GM21381 (cell line): Measurements from ENCODE around the gene CENPW.
A peak's percentile ranks its signal among the peaks of the same experiment; 100 is the strongest.

Experiments used
- ATAC-seq: cut with Tn5 transposase; IDR thresholded peaks from one replicate; pipeline ENCODE4 v1.9.1; 2021; ENCODE audit warnings: mild to moderate bottlenecking, moderate library complexity; ENCODE audit not compliant: unreplicated experiment

The CENPW gene

DNA sequence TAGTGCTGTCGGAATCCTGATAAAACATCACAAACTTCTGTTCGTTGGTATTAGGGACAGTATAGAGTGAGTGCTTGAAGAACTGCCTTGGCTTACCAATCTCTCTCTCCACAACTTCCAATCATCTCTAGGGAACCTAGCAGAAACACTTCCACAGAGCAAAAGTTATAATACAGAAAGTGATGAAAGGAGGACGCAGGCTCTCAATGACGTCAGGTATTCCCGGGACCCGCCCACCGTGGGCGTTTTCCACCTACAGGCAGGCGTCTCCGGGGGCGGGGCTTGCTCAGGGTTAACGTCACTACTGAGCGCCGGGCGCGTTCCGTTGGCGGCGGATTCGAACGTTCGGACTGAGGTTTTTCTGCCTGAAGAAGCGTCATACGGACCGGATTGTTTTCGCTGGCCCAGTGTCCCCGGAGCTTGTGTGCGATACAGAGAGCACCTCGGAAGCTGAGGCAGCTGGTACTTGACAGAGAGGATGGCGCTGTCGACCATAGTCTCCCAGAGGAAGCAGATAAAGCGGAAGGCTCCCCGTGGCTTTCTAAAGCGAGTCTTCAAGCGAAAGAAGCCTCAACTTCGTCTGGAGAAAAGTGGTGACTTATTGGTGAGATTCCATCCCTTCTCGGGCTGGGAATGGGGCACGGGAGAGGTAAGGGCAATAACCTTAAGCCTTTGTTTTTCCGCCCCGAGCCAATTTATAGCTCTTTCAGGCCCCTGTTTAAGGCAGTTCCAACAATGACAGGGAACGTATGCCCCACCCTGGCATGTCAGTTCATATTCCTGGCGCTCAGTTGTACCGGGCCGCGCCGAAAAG lies at the start of gene CENPW:
CENPW (plus strand) TSS at position 320 of the 814 bp plus-strand sequence; CDS start at position 479, 159 bp downstream.
- ATAC-seq = peak; percentile 94

DNA sequence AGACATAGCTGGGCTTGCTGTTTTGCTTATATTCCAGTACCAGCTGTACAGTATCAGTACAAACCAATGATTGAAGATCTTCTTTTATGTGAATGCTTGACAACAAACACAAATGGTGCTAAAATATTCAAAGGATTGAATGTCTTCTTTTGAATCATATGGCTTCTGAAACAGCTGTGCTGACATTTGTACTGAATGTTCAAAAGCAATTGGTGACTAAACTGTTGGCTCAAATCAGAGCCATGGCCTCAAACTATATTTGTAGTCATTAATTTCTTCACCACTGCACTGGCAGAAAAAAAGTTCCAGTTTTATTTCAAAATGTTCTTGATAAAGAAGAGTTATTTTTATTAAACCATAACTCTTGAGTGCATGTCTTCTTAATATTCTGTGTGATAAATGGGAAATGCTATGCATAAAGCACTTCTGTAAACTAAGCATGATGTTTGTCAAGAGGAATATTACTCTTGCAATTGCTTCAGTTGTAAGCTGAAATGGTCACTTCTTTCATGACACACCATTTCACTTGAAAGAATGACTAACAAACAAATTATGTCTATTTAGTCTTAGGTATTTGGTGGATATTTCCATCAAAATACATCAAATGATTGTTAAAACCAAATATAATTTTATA lies 45.9 kb upstream of the CENPW start:
- no peak for ATAC-seq

DNA sequence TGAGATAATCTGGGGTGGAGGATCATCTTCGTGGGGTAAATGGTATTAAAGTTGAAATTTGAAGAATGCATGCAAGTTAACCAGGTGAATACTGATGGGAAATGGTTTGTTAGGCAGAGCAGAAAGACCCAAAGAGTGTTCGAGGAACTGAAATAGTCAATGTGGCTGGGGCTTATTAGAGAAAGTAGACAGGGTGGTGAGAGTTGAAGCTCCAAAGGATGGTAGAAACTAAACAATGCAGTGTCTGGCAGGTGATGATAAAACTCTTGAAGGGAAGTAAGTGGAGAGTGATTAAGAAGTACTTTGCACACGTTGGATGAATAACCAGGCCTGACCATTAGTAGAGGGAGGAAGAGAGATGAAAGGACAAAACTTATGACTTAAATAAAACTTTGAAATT lies 39.8 kb upstream of the CENPW start:
- no peak for ATAC-seq

DNA sequence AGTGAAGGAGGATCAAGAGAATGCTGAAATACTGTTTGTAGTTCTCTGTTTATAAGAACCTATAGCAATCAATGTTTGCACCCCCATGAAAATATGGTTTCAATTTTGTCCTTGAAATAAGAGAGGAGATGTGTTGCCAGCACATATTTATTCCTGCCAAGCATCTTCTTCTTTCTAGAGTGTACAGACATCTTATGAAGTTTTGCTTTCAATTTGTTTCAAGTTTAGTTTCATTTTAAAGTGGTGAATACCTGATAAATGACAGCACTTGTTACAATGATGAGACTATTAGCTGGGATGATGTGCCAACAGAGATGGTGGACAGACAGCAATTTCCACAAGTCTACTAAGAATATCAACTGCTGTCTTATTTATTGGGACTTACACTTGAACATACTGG lies 39.2 kb upstream of the CENPW start:
- ATAC-seq = peak; percentile 80

DNA sequence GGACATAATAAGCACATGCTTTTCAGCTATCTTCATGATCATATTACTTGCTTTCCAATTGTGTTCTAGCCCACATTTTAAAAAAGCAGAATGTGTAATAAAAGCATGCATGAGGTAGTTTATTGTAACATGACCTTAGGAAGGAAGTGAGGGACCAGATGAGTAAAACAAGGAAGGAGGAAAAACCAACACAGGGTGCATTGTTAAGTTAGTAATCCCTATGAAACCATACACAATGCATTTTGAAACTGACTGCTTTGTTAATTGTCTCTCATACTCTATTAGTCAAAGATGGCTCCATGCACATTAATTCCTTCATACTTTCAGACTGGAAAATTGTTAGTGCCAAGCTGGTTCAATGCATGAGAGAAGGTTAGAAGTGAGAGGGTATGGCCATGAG lies 37.7 kb upstream of the CENPW start:
- no peak for ATAC-seq

DNA sequence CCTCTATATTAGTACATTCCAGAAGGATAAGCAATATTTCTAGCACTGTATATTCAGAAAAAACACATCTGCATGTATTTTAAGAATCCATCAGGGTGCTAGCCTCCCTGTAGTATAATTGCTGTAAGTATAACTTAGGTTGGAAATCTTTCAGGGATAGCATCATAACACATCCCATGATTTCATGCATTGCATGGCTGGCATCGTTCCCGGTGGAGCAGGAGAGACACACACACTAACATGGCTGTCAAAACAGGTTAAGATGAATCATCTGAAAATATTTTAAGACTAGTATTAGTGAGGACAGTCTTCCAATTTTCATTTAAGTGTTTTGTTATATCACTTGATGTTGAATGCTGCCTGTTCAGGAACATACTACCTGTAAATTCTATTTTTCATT lies 32.1 kb upstream of the CENPW start:
- no peak for ATAC-seq

DNA sequence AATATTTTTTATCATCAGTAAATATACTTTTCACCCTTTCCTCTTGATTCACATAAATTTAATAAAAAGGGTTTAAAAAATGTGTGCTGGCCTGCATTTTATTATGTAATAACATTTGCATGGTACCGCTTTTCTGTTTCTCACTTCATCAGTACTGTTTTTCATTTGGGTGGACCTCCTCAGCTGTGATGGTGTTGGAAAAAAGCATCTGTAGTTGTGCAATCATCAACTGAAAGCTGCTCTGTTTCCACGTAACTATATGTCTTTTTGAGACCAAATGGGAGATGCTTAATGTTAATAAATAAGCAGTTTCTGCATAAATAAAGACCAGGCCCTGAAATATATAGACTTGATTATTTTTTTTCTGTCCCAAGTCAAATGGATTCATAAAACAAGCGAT lies 31.6 kb upstream of the CENPW start:
- no peak for ATAC-seq

DNA sequence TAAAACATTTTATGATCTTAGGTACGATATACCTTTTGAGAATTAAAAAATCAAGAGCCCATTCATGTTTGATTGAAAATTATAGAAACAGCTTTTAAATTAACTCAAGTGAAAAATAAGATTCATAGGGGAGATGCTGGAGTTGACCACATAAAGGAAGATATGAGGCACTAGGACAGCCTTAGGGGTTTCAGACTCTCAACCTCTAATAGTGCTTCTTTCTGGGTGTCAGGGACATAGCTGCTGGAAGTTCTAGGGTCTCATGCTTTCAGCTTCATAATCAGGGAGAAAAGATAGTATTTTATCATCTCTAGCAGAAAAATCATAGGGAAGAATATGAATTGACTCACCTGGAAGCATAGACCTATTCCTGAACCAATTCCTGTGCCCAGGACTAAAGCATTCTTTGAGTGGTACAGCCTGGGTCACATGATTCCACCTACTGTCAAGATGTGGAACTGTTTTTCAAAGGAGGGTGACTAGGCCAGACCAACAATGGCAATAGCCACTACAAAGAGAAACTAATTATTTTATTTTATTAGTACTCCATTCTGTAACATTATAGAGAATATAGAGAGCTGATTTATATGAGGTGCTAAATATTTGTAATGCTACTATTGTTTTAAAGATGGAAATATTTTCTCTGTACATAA lies 27.8 kb upstream of the CENPW start:
- peak; percentile 85 for ATAC-seq

DNA sequence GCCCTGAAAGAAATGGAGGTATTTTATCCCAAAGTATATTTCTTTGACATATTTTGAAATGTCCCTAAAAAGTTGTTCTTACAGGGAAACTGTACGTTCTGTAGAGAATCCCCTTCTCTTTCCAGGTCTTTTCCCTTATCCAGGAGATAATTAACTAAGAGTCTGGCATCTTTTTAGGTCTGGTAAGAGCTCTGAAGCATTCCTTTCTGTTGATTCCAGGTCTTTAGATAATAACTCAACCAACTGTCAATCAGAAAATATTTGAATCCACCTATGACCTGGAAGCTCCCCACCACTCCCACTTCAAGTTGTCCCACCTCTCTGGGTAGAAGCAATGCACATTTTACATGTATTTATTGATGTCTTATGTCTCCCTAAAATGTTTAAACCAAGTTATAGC lies 26.0 kb upstream of the CENPW start:
- no peak for ATAC-seq

DNA sequence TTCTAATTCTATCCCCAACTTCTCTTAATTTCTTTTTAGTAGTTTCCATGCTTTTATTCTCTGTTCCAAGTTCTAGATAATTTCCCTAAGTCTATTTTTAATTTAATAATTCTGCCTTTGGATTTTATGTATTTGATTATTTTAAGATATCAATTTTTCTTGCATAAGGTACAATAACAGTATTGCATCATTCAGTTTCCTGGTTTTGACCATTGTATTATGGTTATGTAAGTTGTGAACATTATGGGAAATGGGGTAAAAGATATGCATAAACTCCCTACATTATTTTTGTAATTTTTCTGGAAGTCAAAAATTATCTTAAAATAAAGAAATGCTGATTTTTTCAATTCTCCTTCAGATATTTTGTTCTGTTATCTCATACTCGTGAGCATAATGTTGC lies 21.1 kb upstream of the CENPW start:
- no peak for ATAC-seq

DNA sequence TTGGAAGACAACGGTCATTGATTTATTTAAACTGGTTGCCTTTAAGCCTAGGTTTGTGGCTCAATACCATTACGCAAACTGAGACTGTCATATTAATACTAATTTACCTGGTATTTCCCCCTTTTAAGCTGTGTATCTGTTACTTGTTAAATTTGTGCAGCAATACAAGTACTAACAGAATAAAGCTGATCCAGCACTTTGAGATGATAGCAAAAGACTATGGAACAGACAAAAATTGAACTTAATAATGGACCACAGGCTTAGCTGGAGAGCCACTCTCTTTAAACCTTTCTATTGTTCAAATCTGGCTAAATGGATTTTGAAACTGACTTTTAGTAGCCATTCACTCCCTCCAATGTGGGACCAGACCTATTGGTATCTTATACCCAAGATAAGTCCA lies 6.2 kb upstream of the CENPW start:
- no peak for ATAC-seq

DNA sequence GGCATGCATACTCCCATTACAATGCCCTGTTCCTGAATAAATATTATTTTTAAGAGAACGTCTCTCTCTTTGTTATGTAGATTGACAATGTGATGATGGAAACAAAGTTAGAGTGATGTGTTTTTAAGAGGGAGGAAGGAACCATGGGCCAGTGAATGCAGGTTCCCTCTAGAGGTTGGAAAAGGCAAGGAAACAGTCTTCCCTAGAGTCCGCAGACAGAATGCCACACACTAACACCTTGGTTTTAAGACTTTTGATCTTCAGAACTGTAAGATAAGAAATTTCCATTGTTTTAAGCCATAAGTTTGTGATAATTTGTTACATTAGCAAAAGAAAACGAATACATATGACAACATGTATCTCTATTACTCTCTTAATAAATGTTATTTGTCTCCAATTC lies 4.7 kb upstream of the CENPW start:
- ATAC-seq = no peak

DNA sequence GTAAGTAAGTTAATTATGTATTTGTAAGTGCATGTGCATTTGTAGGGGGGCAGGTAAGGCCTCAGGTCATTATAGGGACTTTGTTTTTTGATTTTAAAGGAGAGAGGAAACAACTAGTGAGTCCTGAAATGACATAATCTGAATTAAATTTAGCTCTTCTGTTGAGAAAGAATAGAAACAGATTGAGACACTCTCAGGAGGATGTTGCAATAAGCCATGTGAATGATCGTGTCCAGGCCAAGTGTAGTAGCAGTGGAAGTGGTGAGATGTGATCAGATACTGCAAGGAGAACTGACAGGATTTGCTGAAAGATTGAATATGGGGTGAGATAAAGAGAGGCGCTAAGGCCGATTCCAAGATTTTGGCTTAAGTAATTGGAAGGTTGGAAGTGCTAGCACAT lies 2.6 kb upstream of the CENPW start:
- no peak for ATAC-seq

DNA sequence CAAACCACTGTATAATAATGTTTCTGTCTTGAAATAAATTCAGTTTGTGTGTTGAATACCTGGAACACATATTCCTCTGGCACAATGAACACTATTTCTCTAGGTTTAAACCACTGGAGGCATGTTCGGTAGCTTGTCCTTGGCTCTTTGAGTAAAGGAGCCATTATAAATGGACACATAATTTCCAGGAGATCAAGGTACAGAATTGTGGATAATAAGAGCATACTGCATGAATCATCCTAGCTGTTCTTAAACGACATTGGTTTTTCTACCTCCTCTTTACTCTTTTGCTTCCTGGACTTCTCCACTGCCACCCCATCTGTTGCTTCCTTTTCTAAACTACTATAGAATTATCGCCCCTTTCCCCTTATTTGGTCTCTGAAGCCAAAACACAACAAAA lies 1.2 kb downstream of the CENPW start:
- no peak for ATAC-seq

DNA sequence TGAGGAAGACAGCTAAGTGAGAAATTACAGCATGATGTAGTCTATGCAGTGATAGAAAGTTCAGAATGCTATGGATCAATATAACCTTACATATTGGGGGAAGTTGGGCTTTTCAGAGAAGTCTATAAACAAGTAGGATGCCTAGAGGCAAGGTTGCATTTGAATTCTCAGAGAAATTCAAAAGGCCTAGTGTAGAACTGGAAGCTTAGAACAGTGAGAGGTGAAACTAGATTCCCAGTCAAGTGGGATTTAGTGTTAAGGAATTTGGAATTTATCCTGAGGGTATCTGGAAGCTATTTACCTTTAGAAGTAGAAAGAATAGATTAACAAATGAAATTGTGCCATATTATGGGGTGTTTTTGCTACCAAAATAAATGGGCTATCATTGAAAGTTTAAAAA lies 4.3 kb downstream of the CENPW start:
- ATAC-seq = no peak

DNA sequence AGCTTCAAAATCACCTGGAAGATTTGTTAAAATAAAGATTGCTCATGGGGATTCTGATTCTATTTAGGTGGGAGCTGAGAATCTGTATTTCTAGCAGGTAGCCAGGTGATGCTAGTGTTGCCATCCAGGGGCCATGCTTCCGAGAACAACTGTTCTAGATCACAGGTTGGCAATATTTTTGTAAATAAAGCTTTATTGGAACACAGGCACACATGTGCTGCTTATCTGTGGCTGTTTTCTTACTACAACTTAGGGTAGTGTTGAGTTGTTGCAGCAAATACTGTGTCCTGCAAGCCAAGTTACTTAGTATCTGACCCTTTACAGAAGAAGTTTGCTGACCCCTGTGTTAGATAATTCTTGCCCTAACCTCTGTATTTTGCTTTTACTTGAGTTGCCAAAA lies 12.0 kb downstream of the CENPW start:
- ATAC-seq = no peak

DNA sequence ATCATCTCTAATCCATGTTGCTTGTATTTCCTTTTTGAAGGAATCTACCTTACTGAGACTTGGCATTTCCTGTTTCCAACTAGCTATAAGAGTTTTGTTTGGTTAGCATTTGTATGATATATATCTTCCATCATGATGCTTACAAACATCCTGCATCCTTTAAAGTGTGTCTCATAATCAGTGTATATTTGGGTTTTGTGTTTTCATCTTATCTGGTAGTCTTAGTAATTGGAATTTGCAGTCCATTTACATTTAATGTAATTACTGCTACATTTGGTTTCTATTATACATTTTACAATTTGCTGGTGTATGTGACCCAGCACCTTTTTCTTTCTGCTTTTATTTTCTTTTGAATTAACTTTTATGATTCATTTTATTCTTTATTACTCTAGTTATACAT lies 12.6 kb downstream of the CENPW start:
- no peak for ATAC-seq

DNA sequence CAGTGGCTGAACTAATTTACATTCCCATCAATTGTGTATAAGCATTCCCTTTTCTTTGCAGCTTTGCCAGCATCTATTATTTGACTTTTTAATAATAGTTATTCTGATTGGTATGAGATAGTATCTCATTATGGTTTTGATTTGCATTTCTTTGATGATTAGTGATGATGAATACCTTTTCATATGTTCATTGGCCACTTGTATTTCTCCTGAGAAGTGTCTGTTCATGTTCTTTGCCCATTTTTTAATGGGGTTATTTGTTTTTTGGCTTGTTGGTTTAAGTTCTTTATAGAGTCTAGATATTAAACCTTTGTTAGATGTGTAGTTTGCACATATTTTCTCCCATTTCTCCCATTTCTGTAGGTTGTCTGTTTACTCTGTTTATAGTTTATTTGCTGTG lies 16.6 kb downstream of the CENPW start:
- ATAC-seq = no peak

DNA sequence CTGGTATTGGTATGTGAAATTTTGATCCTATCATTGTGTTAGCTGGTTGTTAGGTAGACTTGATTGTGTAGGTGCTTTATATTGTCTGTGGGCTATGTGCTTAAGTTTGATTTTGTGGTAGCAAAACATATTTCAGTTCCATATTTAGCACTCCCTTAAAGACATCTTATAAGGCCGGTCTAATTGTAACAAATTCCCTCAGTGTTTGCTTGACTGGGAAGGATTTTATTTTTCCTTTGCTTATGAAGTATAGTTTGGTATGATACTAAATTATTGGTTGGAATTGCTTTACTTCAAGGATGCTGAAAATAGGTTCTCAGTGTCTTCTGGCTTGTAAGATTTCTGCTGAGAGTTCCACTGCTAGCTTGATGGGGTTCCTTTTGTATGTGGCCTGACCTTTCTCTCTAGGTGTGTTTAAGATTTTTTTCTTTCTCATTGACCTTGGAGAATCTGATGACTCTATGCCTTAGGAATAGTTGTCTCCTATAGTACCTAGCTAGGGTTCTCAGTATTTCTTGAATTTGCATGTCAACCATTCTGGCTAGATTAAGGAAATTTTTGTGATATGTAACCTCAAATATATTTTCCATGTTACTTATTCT lies 20.1 kb downstream of the CENPW start:
- ATAC-seq = no peak

DNA sequence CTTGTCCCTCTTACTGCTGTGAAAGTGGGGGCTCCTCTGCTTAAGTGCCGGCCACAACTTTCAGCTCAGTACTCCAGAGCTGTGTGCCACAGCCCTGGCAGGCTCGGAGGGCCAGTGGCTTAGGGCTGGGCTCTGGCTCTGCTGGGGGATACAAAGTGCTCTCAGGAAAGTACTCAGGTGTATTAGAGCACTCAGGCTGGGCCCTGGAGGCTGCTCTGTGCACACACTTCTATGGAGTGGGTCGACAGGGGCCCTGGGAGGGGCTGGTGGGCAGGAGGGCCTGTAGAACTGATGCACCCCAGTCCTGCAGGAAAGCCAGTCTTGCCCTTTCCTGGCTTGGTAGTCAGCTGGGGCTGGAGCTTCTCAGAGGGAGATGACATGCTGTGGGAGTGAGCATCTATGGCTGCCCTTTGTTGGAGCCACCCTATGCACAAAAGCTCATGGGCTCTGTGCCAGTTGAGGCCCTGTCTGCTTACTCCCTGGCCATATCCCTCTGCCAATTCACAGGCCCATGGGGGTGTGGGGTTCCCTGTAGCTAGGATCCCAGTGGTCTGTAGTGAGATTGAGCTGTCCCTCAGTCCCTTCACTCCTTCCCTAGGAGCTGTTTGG lies 22.0 kb downstream of the CENPW start:
- no peak for ATAC-seq

DNA sequence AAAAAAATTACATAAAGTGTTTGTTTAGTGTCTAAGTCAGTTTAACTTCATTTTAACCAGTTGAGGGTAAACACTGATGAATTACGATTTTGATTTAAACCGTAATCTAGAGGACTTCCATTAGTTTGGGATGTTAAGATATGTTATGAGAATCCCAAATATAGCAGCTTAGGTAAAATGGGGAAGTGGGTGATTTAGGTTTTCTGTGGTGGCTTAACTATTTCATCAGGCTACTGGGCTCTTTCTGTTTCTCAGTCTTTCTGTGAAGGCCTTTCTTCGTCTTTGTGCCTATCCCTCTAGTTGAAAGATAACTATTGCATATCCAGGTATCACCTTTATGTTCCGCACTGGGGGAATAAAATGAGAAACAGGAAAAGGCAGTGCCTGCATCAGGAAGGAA lies 27.9 kb downstream of the CENPW start:
- no peak for ATAC-seq
